H9 (cell line): ENCODE measurements around the gene FLG. TPM values are rescaled to one million over a fixed set of nuclear protein-coding genes. Genes with fewer than 3 reads are reported as not detected.

ENCODE experiments used
- DNase-seq: peaks from one replicate; pipeline ENCODE4 v3.0.0-alpha.2; 2017
- H2AFZ ChIP-seq: one replicate; pipeline ENCODE4 v1.6.1; 2013; ENCODE audit warnings: mild to moderate bottlenecking, low read length, control low read depth, moderate library complexity
- H2AK5ac ChIP-seq: 2 replicates; pipeline ENCODE4 v1.6.1; 2013; ENCODE audit warnings: low read length, control low read depth, mixed read lengths; ENCODE audit not compliant: insufficient read length
- H2BK120ac ChIP-seq: one replicate; pipeline ENCODE4 v1.6.1; 2013; ENCODE audit warnings: low read depth, mild to moderate bottlenecking, low read length, control low read depth, inconsistent platforms; ENCODE audit not compliant: poor library complexity, severe bottlenecking
- H2BK12ac ChIP-seq: 2 replicates; pipeline ENCODE4 v1.6.1; 2013; ENCODE audit warnings: low read length, control low read depth, mixed read lengths, low read depth; ENCODE audit not compliant: insufficient read length
- H2BK15ac ChIP-seq: 2 replicates; pipeline ENCODE4 v1.6.1; 2013; ENCODE audit warnings: low read depth, low read length, control low read depth
- H2BK20ac ChIP-seq: one replicate; pipeline ENCODE4 v1.6.1; 2013; ENCODE audit warnings: low read depth, mild to moderate bottlenecking, low read length, control low read depth, inconsistent platforms; ENCODE audit not compliant: poor library complexity, severe bottlenecking
- H2BK5ac ChIP-seq: 2 replicates; pipeline ENCODE4 v1.6.1; 2013; ENCODE audit warnings: low read length, control low read depth, mixed read lengths; ENCODE audit not compliant: insufficient read length
- H3K14ac ChIP-seq: 2 replicates; pipeline ENCODE4 v1.6.1; 2013; ENCODE audit warnings: low read length, control low read depth; ENCODE audit not compliant: insufficient read depth
- H3K18ac ChIP-seq: 2 replicates; pipeline ENCODE4 v1.6.1; 2013; ENCODE audit warnings: low read depth, mild to moderate bottlenecking, mixed read lengths, low read length, control low read depth; ENCODE audit not compliant: insufficient read length
- H3K23ac ChIP-seq: 2 replicates; pipeline ENCODE4 v1.6.1; 2013; ENCODE audit warnings: low read length, control low read depth, mixed read lengths, low read depth; ENCODE audit not compliant: insufficient read length
- H3K23me2 ChIP-seq: 2 replicates; pipeline ENCODE4 v1.6.1; 2013; ENCODE audit warnings: low read depth, mild to moderate bottlenecking, mixed read lengths, low read length, control low read depth; ENCODE audit not compliant: insufficient read length, poor library complexity, severe bottlenecking
- H3K27ac ChIP-seq: 2 replicates; pipeline ENCODE4 v1.5.1; 2013; ENCODE audit warnings: low read length, control low read depth, mixed read lengths, low read depth; ENCODE audit not compliant: insufficient read length
- H3K27me3 ChIP-seq: 2 replicates; pipeline ENCODE4 v1.6.1; 2013; ENCODE audit warnings: low read length, control low read depth, inconsistent platforms; ENCODE audit not compliant: insufficient read depth
- H3K4ac ChIP-seq: 2 replicates; pipeline ENCODE4 v1.6.1; 2013; ENCODE audit warnings: low read depth, mild to moderate bottlenecking, control low read depth, inconsistent platforms, low read length, moderate library complexity
- H3K4me1 ChIP-seq: 2 replicates; pipeline ENCODE4 v1.6.1; 2013; ENCODE audit warnings: low read length, control low read depth, inconsistent platforms; ENCODE audit not compliant: insufficient read depth
- H3K4me2 ChIP-seq: 2 replicates; pipeline ENCODE4 v1.6.1; 2013; ENCODE audit warnings: low read length, control low read depth, mixed read lengths; ENCODE audit not compliant: insufficient read length, insufficient read depth
- H3K56ac ChIP-seq: 2 replicates; pipeline ENCODE4 v1.6.1; 2013; ENCODE audit warnings: low read depth, mild to moderate bottlenecking, mixed read lengths, low read length, control low read depth; ENCODE audit not compliant: insufficient read length
- H3K79me1 ChIP-seq: 2 replicates; pipeline ENCODE4 v1.6.1; 2013; ENCODE audit warnings: low read depth, mild to moderate bottlenecking, moderate library complexity, low read length, control low read depth, inconsistent platforms; ENCODE audit not compliant: insufficient read depth, poor library complexity, severe bottlenecking
- H3K79me2 ChIP-seq: 2 replicates; pipeline ENCODE4 v1.6.1; 2013; ENCODE audit warnings: low read length, control low read depth, inconsistent platforms; ENCODE audit not compliant: insufficient read depth
- H3K9ac ChIP-seq: 2 replicates; pipeline ENCODE4 v1.6.1; 2013; ENCODE audit warnings: low read length, control low read depth, mixed read lengths; ENCODE audit not compliant: insufficient read length; ENCODE audit errors: extremely low read depth
- H3K9me3 ChIP-seq: one replicate; pipeline ENCODE4 v1.6.1; 2013; ENCODE audit warnings: low read depth, low read length, inconsistent platforms; ENCODE audit not compliant: control insufficient read depth
- H3T11ph ChIP-seq: one replicate; pipeline ENCODE4 v1.6.1; 2013; ENCODE audit warnings: mild to moderate bottlenecking, low read length, control low read depth, inconsistent platforms
- H4K20me1 ChIP-seq: one replicate; pipeline ENCODE4 v1.6.1; 2013; ENCODE audit not compliant: control insufficient read depth, insufficient read length, insufficient read depth
- H4K5ac ChIP-seq: 2 replicates; pipeline ENCODE4 v1.6.1; 2013; ENCODE audit warnings: low read depth, mild to moderate bottlenecking, mixed read lengths, low read length, control low read depth; ENCODE audit not compliant: insufficient read length
- H4K8ac ChIP-seq: replicated peaks from 2 replicates; pipeline ENCODE4 v1.6.1; 2013; ENCODE audit warnings: low read length, control low read depth, mixed read lengths, low read depth; ENCODE audit not compliant: insufficient read length
- H4K91ac ChIP-seq: 2 replicates; pipeline ENCODE4 v1.6.1; 2013; ENCODE audit warnings: low read depth, mild to moderate bottlenecking, moderate library complexity, mixed read lengths, low read length, control low read depth; ENCODE audit not compliant: insufficient read length
- H3K27ac Mint-ChIP-seq, 3 experiments: 2 replicates in 2 of 3; 3 replicates in 1 of 3; pipeline ENCODE4 v1.8.0; 2020 to 2021; ENCODE audit warnings: mixed read lengths in 3 of 3, mild to moderate bottlenecking in 1 of 3, moderate library complexity in 1 of 3
- H3K27me3 Mint-ChIP-seq: 2 replicates; pipeline ENCODE4 v1.8.0; 2021; ENCODE audit warnings: low read depth, mild to moderate bottlenecking, moderate library complexity, mixed read lengths
- H3K36me3 Mint-ChIP-seq, 3 experiments: 2 replicates in 2 of 3; 3 replicates in 1 of 3; pipeline ENCODE4 v1.8.0; 2020 to 2021; ENCODE audit warnings: low read depth in 3 of 3, mixed read lengths in 3 of 3; ENCODE audit not compliant: insufficient read depth in 1 of 3
- H3K4me1 Mint-ChIP-seq, 2 experiments: 2 replicates each; pipeline ENCODE4 v1.8.0; 2020; ENCODE audit warnings: mixed read lengths in 2 of 2
- H3K4me3 Mint-ChIP-seq, 2 experiments: 2 replicates in 1 of 2; 3 replicates in 1 of 2; pipeline ENCODE4 v1.8.0; 2020 to 2021; ENCODE audit warnings: mild to moderate bottlenecking in 2 of 2, mixed read lengths in 2 of 2, moderate library complexity in 1 of 2
- H3K9me3 Mint-ChIP-seq, 2 experiments: 2 replicates in 1 of 2; 3 replicates in 1 of 2; pipeline ENCODE4 v1.8.0; 2020; ENCODE audit warnings: mild to moderate bottlenecking in 2 of 2, mixed read lengths in 2 of 2, moderate library complexity in 1 of 2
- WGBS: extraction: QIAGEN DNeasy Blood & Tissue Kit; methylation state at CpG from one replicate; pipeline ENCODE4 v1.1.7; 2013; ENCODE audit warnings: missing lambda C conversion rate, low lambda C conversion rate, mixed read lengths; ENCODE audit not compliant: insufficient read length; ENCODE audit errors: extremely low coverage; 5-methylcytosine and 5-hydroxymethylcytosine counted together
- total RNA-seq: library from RNA; stranded (reverse); gene quantifications from 2 replicates; pipeline ENCODE4 v1.2.1, GENCODE V29; 2021
- TF ChIP-seq, protein P1 (sequence below): fragments of 200-600 bp; sonication (generic); conservative IDR thresholded peaks from 3 replicates; pipeline ENCODE4 v1.8.0; 2021; ENCODE audit warnings: antibody characterized with exemption, mild to moderate bottlenecking

FLG gene
- total RNA-seq, 1 experiment from 2014 or later, result not detected

- peaks cover 64 to 71% of the 10 kb centered on the region in 2 experiments for H3K9me3 Mint-ChIP-seq
- H3K4me2 ChIP-seq, result no peak overlapping the region
These were observed 11.1 kb downstream of the FLG start for GRCh38 chr1:152313970-152314369.

More at GRCh38 chr1:152313970-152314369, 11.1 kb downstream of the FLG start:
- no peaks in the 10 kb centered on the region for H3K79me2 ChIP-seq
- H3K4me1 Mint-ChIP-seq, result no peaks in the 10 kb centered on the region
- H3K27ac Mint-ChIP-seq, result no peak overlapping the region
- no peaks in the 10 kb centered on the region for H4K20me1 ChIP-seq
- no peak overlapping the region for H2BK120ac ChIP-seq
- no peaks in the 10 kb centered on the region for H3K27me3 ChIP-seq
- H2BK20ac ChIP-seq, result no peak overlapping the region
- no peak overlapping the region for H2BK12ac ChIP-seq
- H4K5ac ChIP-seq, result no peak overlapping the region
- H2BK5ac ChIP-seq, result no peak overlapping the region
- no peak overlapping the region for H3K4ac ChIP-seq
- H3K23ac ChIP-seq, result no peak overlapping the region
- H3K23me2 ChIP-seq, result no peaks in the 10 kb centered on the region
- H3K18ac ChIP-seq, result no peak overlapping the region
- no peaks in the 10 kb centered on the region for H3K4me1 ChIP-seq
- peaks cover 6% of the 10 kb centered on the region for H3K27me3 Mint-ChIP-seq
- H4K91ac ChIP-seq, result no peak overlapping the region
- no peak overlapping the region for H3K14ac ChIP-seq
- no peak overlapping the region for H2AK5ac ChIP-seq
- peaks cover 30 to 45% (median 41%) of the 10 kb centered on the region in 3 experiments for H3K36me3 Mint-ChIP-seq
- no peaks in the 10 kb centered on the region for H3K79me1 ChIP-seq
- no peak for DNase-seq
- H3K56ac ChIP-seq, result no peak overlapping the region
- no peak overlapping the region for H2AFZ ChIP-seq
- no peak overlapping the region for H3K27ac ChIP-seq
- peaks cover 84% of the 10 kb centered on the region for H3K9me3 ChIP-seq
- TF ChIP-seq, protein P1, sequence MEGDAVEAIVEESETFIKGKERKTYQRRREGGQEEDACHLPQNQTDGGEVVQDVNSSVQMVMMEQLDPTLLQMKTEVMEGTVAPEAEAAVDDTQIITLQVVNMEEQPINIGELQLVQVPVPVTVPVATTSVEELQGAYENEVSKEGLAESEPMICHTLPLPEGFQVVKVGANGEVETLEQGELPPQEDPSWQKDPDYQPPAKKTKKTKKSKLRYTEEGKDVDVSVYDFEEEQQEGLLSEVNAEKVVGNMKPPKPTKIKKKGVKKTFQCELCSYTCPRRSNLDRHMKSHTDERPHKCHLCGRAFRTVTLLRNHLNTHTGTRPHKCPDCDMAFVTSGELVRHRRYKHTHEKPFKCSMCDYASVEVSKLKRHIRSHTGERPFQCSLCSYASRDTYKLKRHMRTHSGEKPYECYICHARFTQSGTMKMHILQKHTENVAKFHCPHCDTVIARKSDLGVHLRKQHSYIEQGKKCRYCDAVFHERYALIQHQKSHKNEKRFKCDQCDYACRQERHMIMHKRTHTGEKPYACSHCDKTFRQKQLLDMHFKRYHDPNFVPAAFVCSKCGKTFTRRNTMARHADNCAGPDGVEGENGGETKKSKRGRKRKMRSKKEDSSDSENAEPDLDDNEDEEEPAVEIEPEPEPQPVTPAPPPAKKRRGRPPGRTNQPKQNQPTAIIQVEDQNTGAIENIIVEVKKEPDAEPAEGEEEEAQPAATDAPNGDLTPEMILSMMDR, result no peak
- no peak overlapping the region for H2BK15ac ChIP-seq
- no peak overlapping the region for H4K8ac ChIP-seq
- no peak overlapping the region for H3T11ph ChIP-seq
- no CpG with 5 or more reads among the region's 1 CpG for WGBS
- no peak overlapping the region; a peak in 1 of 5 replicates for H3K4me3 Mint-ChIP-seq
- no peak overlapping the region for H3K9ac ChIP-seq
